Pericardium fibroblast (primary cell): ENCODE results near the gene PSMD14. TPM values are rescaled to one million over a fixed set of nuclear protein-coding genes. Genes with fewer than 3 reads are reported as not detected.

Source experiments
- total RNA-seq: library from RNA; depleted of rRNA; stranded (reverse); fragments of >200 nt; gene quantifications from 2 replicates; pipeline ENCODE4 v1.2.3, GENCODE V29; 2015

PSMD14 gene
- total RNA-seq: 34.0 and 45.9 TPM in 2 replicates

DNA sequence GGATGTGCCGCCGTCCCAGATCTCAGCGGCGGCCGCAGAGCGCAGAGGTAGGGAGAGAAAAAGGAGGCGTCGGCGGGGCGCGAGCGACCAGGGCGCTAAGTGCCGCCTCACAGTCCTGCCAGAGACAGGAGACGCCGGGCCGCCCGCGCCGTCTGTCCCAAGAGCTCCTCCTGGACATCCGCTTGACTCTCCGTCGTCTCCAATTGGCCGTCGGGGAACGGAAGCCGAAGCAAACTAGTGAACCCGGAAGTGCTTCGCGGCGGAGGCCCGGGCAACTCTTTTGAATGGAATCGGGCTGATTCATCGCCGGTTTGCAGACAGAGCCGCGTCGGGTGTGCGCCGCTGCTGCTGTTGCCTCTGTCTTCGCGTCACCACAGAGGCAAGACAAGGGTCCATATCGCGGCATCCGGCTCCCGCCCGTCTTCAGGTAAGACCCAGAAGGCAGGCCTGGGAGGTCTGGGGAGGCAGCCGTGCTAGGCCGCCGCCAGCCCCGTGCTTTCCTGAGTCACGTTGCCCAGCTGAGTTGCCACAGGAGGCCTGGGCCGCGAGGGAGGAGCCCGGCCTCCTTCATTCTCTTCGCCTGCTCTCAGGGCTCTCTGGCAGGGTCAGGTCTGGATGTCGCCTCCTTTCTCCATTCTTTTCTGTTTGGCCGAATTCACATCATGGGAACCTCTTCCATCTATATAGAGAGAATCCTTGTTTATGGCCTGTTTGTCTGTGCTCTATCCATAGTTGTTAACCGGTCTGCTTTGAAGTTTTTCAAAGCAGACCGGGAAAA lies at the start of gene PSMD14:
TSS of gene PSMD14 (plus strand) at position 248 of the 778 bp plus-strand sequence. CDS start 10,401 bp downstream, outside the sequence.

DNA sequence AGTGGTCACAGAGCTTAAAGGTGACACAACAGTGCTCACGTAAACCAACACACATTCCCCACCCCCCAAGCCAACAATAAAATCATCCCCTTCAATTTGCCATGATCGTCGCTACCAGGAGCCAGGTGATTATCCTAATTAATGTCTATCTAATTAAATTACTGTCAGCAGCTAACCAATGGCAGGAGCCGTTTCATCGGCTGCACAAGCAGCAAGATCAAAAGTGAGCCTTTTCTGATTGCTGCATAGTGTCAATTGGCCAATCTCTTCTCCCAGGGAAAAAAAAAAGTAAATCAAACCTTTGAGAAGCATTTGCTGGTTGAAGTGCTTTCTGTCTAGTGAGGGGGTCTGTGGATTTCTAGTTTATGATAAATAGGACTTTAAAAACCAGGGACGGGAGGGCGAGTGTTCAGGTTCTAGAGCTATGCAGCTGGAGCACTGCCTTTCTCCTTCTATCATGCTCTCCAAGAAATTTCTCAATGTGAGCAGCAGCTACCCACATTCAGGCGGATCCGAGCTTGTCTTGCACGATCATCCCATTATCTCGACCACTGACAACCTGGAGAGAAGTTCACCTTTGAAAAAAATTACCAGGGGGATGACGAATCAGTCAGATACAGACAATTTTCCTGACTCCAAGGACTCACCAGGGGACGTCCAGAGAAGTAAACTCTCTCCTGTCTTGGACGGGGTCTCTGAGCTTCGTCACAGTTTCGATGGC lies 107.9 kb downstream of the PSMD14 start, which contains the start of gene TBR1:
TSS of gene TBR1 (plus strand) at position 311 of the 721 bp plus-strand sequence. CDS start at position 425, 114 bp downstream.

Other genes with a start within 250 kb of the PSMD14 start
- gene TANK, start 148.0 kb upstream of the PSMD14 start, total RNA-seq: 71.0 and 78.5 TPM in 2 replicates
- gene TBR1, start 107.9 kb downstream of the PSMD14 start, total RNA-seq: not detected in 2 replicates